ENCODE results near the gene PSME1. TPM values are rescaled to one million over a fixed set of nuclear protein-coding genes. Genes with fewer than 3 reads are reported as not detected.

PSME1 gene
- total and polyA plus RNA-seq, 2 of the 13 experiments (the other 11 are each of a cell fraction or from before 2014, with no cell fraction given): 159 to 608 TPM

- TF ChIP-seq, protein P1, sequence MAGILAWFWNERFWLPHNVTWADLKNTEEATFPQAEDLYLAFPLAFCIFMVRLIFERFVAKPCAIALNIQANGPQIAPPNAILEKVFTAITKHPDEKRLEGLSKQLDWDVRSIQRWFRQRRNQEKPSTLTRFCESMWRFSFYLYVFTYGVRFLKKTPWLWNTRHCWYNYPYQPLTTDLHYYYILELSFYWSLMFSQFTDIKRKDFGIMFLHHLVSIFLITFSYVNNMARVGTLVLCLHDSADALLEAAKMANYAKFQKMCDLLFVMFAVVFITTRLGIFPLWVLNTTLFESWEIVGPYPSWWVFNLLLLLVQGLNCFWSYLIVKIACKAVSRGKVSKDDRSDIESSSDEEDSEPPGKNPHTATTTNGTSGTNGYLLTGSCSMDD (CRISPR knock-in tag; IDR thresholded peaks at IDR 0.05): no peak
- TF ChIP-seq NR2C2 (CRISPR knock-in tag; IDR thresholded peaks at IDR 0.05; ENCODE audit: borderline replicate concordance) (0 out of 2 replicates have a peak, but pooled peaks have one; percentile 41), NFYC (CRISPR knock-in tag; IDR thresholded peaks at IDR 0.05) (no peak), PTBP1 (IDR thresholded peaks at IDR 0.05; ENCODE audit: low read depth, low read length, poor library complexity, severe bottlenecking) (no peak), ZNF772 (CRISPR knock-in tag; IDR thresholded peaks at IDR 0.05) (peak; percentile 85), NRL (CRISPR knock-in tag; IDR thresholded peaks at IDR 0.05; ENCODE audit: borderline replicate concordance) (no peak), ZNF460 (CRISPR knock-in tag; IDR thresholded peaks at IDR 0.05; ENCODE audit: borderline replicate concordance) (no peak), MXI1 (IDR thresholded peaks at IDR 0.05; ENCODE audit: borderline replicate concordance, low read depth, low read length) (peak; percentile 60; the same call in 1 of the 3 replicates), NFE2 (CRISPR knock-in tag; IDR thresholded peaks at IDR 0.05) (no peak), NFE2L2 (IDR thresholded peaks at IDR 0.05; ENCODE audit: low read length) (no peak), DNMT1 (CRISPR knock-in tag; IDR thresholded peaks at IDR 0.05) (peak; percentile 32; the same call in 1 of the 2 replicates), ZBTB10 (CRISPR knock-in tag; IDR thresholded peaks at IDR 0.05; ENCODE audit: borderline replicate concordance) (no peak), ZBTB2 (CRISPR knock-in tag; IDR thresholded peaks at IDR 0.05; ENCODE audit: low read depth) (no peak), ZNF136 (CRISPR knock-in tag; IDR thresholded peaks at IDR 0.05; ENCODE audit: low read depth) (no peak), ZNF747 (CRISPR knock-in tag; IDR thresholded peaks at IDR 0.05; ENCODE audit: borderline replicate concordance) (peak; percentile 85; the same call in 1 of the 2 replicates), EEA1 (CRISPR knock-in tag; IDR thresholded peaks at IDR 0.05; ENCODE audit: borderline replicate concordance) (peak; percentile 87; the same call in 1 of the 2 replicates), JUND (CRISPR knock-in tag; IDR thresholded peaks at IDR 0.05) (no peak), CBX1 (IDR thresholded peaks at IDR 0.05; ENCODE audit: low read depth) (no peak), ZNF83 (CRISPR knock-in tag; IDR thresholded peaks at IDR 0.05; ENCODE audit: borderline replicate concordance) (peak; percentile 76; the same call in 1 of the 2 replicates)
- TF ChIP-seq, protein P2, sequence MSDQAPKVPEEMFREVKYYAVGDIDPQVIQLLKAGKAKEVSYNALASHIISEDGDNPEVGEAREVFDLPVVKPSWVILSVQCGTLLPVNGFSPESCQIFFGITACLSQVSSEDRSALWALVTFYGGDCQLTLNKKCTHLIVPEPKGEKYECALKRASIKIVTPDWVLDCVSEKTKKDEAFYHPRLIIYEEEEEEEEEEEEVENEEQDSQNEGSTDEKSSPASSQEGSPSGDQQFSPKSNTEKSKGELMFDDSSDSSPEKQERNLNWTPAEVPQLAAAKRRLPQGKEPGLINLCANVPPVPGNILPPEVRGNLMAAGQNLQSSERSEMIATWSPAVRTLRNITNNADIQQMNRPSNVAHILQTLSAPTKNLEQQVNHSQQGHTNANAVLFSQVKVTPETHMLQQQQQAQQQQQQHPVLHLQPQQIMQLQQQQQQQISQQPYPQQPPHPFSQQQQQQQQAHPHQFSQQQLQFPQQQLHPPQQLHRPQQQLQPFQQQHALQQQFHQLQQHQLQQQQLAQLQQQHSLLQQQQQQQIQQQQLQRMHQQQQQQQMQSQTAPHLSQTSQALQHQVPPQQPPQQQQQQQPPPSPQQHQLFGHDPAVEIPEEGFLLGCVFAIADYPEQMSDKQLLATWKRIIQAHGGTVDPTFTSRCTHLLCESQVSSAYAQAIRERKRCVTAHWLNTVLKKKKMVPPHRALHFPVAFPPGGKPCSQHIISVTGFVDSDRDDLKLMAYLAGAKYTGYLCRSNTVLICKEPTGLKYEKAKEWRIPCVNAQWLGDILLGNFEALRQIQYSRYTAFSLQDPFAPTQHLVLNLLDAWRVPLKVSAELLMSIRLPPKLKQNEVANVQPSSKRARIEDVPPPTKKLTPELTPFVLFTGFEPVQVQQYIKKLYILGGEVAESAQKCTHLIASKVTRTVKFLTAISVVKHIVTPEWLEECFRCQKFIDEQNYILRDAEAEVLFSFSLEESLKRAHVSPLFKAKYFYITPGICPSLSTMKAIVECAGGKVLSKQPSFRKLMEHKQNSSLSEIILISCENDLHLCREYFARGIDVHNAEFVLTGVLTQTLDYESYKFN (CRISPR knock-in tag; conservative IDR thresholded peaks at IDR 0.05): peak; percentile 79
These were observed 5.1 kb upstream of the PSME1 start (continued) for GRCh38 chr14:24130717-24131548.

All from HepG2 (cell line).